Esophagus squamous epithelium (tissue), 4 donors: ENCODE results near the gene GPR141.

ENCODE experiments used
- CTCF ChIP-seq, 6 experiments: fragments of 450-650 bp in 4 of 6; fragments of 200-600 bp in 2 of 6; sonication (generic) in 2 of 6; IDR thresholded peaks; one replicate each; pipeline ENCODE4 v1.5.1; 2016 to 2019; ENCODE audit warnings: antibody characterized with exemption in 6 of 6, mild to moderate bottlenecking in 4 of 6, moderate library complexity in 4 of 6
- POLR2A ChIP-seq, 4 donors: fragments of 450-650 bp; IDR thresholded peaks; one replicate each; pipeline ENCODE4 v1.6.1; 2017; ENCODE audit warnings: antibody characterized with exemption in 4 of 4, mild to moderate bottlenecking in 4 of 4, moderate library complexity in 3 of 4

GRCh38 chr7:37659971-37660565 is 23.5 kb upstream of the GPR141 start:
- TF ChIP-seq CTCF (IDR thresholded peaks at IDR 0.05) (no peak), POLR2A (IDR thresholded peaks at IDR 0.05) (no peak)
